Measurements from ENCODE around the gene TMEM147.

The TMEM147 gene

DNA sequence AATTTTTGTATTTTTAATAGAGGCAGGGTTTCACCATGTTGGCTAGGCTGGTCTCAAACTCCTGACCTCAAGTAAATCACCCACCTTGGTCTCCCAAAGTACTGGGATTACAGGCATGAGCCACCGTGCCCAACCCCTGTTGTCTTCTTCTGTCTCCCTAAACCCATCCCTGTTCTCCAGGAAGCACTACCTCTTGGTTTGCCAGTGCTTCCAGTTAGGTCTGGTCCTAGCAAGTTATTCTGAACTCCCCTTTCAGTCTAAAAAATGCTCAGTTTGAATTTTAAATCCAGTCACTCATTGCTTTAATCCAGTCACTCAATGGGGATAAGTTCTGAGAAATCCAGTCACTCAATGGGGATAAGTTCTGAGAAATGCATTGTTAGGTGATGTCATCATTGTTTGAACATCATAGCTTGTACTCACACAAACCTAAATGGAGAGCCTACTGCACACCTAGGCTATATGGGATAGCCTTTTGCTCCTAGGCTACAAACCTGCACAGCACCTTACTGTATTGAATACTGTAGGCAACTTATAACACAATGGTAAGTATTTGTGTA, 26.1 kb downstream of the TMEM147 start:
- no peak overlapping the region for H3K27ac ChIP-seq (ENCODE audit: low read depth, low read length, poor library complexity, severe bottlenecking)
- H3K4me1 ChIP-seq (ENCODE audit: insufficient read depth, low read length, severe bottlenecking), result no peaks in the 10 kb centered on the region
- H3K36me3 ChIP-seq (ENCODE audit: insufficient read depth, low read length), result no peaks in the 10 kb centered on the region; the same call in 1 of the 2 replicates
- H3K79me2 ChIP-seq (ENCODE audit: insufficient read depth, low read length), result no peaks in the 10 kb centered on the region
- H3K9me3 ChIP-seq (ENCODE audit: low read length), result peaks cover 9% of the 10 kb centered on the region
- H2AFZ ChIP-seq (ENCODE audit: low read length), result no peak overlapping the region
- H3F3A ChIP-seq (ENCODE audit: insufficient read depth, low read length), result no peaks in the 10 kb centered on the region
- H4K20me1 ChIP-seq (ENCODE audit: insufficient read depth, low read length), result no peaks in the 10 kb centered on the region
- no peak overlapping the region for H3K4me2 ChIP-seq (ENCODE audit: low read length)
- no peak overlapping the region for H3K9ac ChIP-seq (ENCODE audit: low read length)
- H3K27me3 ChIP-seq (ENCODE audit: insufficient read depth, low read length), result no peaks in the 10 kb centered on the region; the same call in 1 of the 2 replicates
- H3K4me3 ChIP-seq (ENCODE audit: low read depth, low read length, poor library complexity, severe bottlenecking), result no peak overlapping the region
- no peak for TF ChIP-seq EZH2 (IDR thresholded peaks at IDR 0.05; ENCODE audit: borderline replicate concordance, low read length)
- TF ChIP-seq CTCF (IDR thresholded peaks at IDR 0.05; ENCODE audit: low read length), result no peak
- H3K9me2 ChIP-seq (ENCODE audit: low read depth, low read length), result no peaks in the 10 kb centered on the region

DNA sequence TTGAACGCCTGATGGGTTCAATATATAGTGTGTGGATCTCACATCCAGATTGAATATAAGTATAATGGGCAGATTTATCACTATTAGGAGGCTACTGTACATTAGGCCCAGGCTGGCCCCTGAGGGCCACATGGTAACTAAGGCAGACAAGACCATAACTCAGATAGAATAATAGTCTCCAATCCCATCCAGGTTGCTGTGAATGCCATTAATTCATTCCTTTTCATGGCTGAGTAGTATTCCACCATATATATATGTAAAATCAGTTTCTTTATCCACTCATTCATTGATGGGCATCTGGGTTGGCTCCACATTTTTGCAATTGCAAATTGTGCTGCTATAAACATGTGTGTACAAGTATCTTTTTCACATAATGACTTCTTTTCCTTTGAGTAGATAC, 32.5 kb downstream of the TMEM147 start:
- Histone ChIP-seq H3K79me2 (ENCODE audit: insufficient read depth, low read length) (no peaks in the 10 kb centered on the region), H3K9me2 (ENCODE audit: low read depth, low read length) (no peaks in the 10 kb centered on the region), H3K4me1 (ENCODE audit: insufficient read depth, low read length, severe bottlenecking) (no peaks in the 10 kb centered on the region), H3K4me2 (ENCODE audit: low read length) (no peak overlapping the region), H4K20me1 (ENCODE audit: insufficient read depth, low read length) (no peaks in the 10 kb centered on the region), H3K27me3 (ENCODE audit: insufficient read depth, low read length) (no peaks in the 10 kb centered on the region; the same call in 1 of the 2 replicates), H3K36me3 (ENCODE audit: insufficient read depth, low read length) (no peaks in the 10 kb centered on the region; the same call in 1 of the 2 replicates), H3K4me3 (ENCODE audit: low read depth, low read length, poor library complexity, severe bottlenecking) (no peak overlapping the region), H3K9me3 (ENCODE audit: low read length) (peaks cover 12% of the 10 kb centered on the region), H2AFZ (ENCODE audit: low read length) (no peak overlapping the region), H3K27ac (ENCODE audit: low read depth, low read length, poor library complexity, severe bottlenecking) (no peak overlapping the region), H3F3A (ENCODE audit: insufficient read depth, low read length) (no peaks in the 10 kb centered on the region), H3K9ac (ENCODE audit: low read length) (no peak overlapping the region)
- TF ChIP-seq CTCF (IDR thresholded peaks at IDR 0.05; ENCODE audit: low read length) (no peak), EZH2 (IDR thresholded peaks at IDR 0.05; ENCODE audit: borderline replicate concordance, low read length) (no peak)

DNA sequence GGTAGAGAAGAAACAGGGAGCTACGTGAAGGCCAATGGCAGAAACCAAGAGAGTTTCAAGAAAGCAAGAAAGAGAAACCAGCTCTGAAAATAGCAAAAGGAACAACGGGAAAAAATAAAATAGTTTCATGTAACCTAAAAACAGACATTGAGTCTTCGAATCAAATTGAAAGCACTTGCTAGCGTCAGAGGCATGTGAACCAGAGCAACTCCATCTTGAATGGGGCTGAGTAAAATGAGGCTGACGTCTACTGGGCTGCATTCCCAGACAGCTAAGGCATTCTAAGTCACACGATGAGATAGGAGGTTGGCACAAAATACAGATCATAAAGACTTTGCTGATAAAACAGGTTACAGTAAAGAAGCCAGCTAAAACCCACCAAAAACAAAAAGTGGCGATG, 33.3 kb downstream of the TMEM147 start:
- H3K27ac ChIP-seq (ENCODE audit: low read depth, low read length, poor library complexity, severe bottlenecking), result no peak overlapping the region
- no peak overlapping the region for H3K9ac ChIP-seq (ENCODE audit: low read length)
- H3K9me2 ChIP-seq (ENCODE audit: low read depth, low read length), result no peaks in the 10 kb centered on the region
- no peak overlapping the region for H3K4me2 ChIP-seq (ENCODE audit: low read length)
- TF ChIP-seq CTCF (IDR thresholded peaks at IDR 0.05; ENCODE audit: low read length) (no peak), EZH2 (IDR thresholded peaks at IDR 0.05; ENCODE audit: borderline replicate concordance, low read length) (no peak)
- H3K36me3 ChIP-seq (ENCODE audit: insufficient read depth, low read length), result no peaks in the 10 kb centered on the region; the same call in 1 of the 2 replicates
- no peaks in the 10 kb centered on the region; the same call in 1 of the 2 replicates for H3K27me3 ChIP-seq (ENCODE audit: insufficient read depth, low read length)
- no peaks in the 10 kb centered on the region for H3K4me1 ChIP-seq (ENCODE audit: insufficient read depth, low read length, severe bottlenecking)
- H2AFZ ChIP-seq (ENCODE audit: low read length), result no peak overlapping the region
- H3K79me2 ChIP-seq (ENCODE audit: insufficient read depth, low read length), result no peaks in the 10 kb centered on the region
- H3K9me3 ChIP-seq (ENCODE audit: low read length), result peaks cover 12% of the 10 kb centered on the region
- H3K4me3 ChIP-seq (ENCODE audit: low read depth, low read length, poor library complexity, severe bottlenecking), result no peak overlapping the region
- H4K20me1 ChIP-seq (ENCODE audit: insufficient read depth, low read length), result no peaks in the 10 kb centered on the region
- H3F3A ChIP-seq (ENCODE audit: insufficient read depth, low read length), result no peaks in the 10 kb centered on the region

Measured in OCI-LY1 (cell line).